ENCODE measurements around the gene NCBP3. TPM values are rescaled to one million over a fixed set of nuclear protein-coding genes. Genes with fewer than 3 reads are reported as not detected.

NCBP3 gene
- total and polyA plus RNA-seq, 2 donors (not counting 3 experiments of a cell fraction or from before 2014, with no cell fraction given), result 18.2 to 51.1 TPM

DNA sequence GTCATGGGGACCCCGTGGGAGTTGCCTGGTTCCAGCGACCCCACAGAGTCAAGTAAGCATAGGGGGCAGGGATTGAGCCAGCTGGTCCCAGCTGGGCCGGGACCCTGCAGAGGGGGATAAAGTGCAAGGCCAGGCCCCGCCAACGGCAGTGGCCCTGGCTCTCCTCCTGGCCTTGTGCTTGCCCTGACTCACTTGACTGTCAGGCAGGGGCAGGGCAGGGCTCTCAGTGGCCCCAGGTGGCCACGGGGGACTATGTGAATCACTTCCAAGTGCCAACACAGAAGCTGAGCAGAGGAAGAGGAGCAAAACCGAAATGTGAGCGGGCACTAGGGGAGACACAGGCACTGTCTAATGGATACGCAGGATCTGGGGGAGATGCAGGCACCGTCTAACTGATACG is 21.6 kb upstream of the NCBP3 start:
- no peaks in the 10 kb centered on the region for H4K20me1 ChIP-seq (replicated peaks; ENCODE audit: control insufficient read depth, extremely low read depth, insufficient read depth, low read length)
- no peaks in the 10 kb centered on the region for H3K27me3 ChIP-seq (ENCODE audit: control insufficient read depth in 2 of 2, insufficient read depth in 2 of 2, low read length in 2 of 2)
- no peak overlapping the region for H3K4me3 ChIP-seq (replicated peaks in 1 of 3; ENCODE audit: insufficient read depth in 1 of 3, low read depth in 1 of 3, low read length in 3 of 3)
- DNase-seq (ENCODE audit: low read depth, low spot score) (no peak), FAIRE-seq (no peak)
- no peaks in the 10 kb centered on the region for H3K9me3 ChIP-seq (replicated peaks; ENCODE audit: control insufficient read depth, insufficient read depth, low read length)
- no peak overlapping the region for H3K27ac ChIP-seq (ENCODE audit: insufficient read depth, low read depth, low read length)
- no peaks in the 10 kb centered on the region for H3K36me3 ChIP-seq (ENCODE audit: control insufficient read depth in 2 of 2, extremely low read depth in 1 of 2, insufficient read depth in 2 of 2, low read length in 2 of 2)
- BruUV-seq (replicated peaks), result no TSS peak
- H3K79me2 ChIP-seq (ENCODE audit: control insufficient read depth, insufficient read depth, low read length), result no peaks in the 10 kb centered on the region
- POLR2A ChIA-PET, result no interaction called here
- H3K9ac ChIP-seq (replicated peaks; ENCODE audit: extremely low read depth, insufficient read depth, low read length), result no peak overlapping the region
- no peak for TF ChIP-seq MYC (IDR thresholded peaks at IDR 0.05; ENCODE audit: low read depth, low read length)
- no peak for TF ChIP-seq POLR2A (IDR thresholded peaks at IDR 0.05; ENCODE audit: low read depth, low read length)
- no peak for TF ChIP-seq FOS (IDR thresholded peaks at IDR 0.05; ENCODE audit: borderline replicate concordance, insufficient read depth, low read length)
- no peak for TF ChIP-seq POLR2AphosphoS5 (IDR thresholded peaks at IDR 0.05; ENCODE audit: insufficient read depth, low read depth, low read length)
- no peak for TF ChIP-seq EZH2 (IDR thresholded peaks at IDR 0.05; ENCODE audit: borderline replicate concordance, low read depth, low read length, severe bottlenecking)
- TF ChIP-seq GATA2 (IDR thresholded peaks at IDR 0.05; ENCODE audit: insufficient read depth, insufficient read length, low read depth, low read length), result no peak
- TF ChIP-seq, protein P1, sequence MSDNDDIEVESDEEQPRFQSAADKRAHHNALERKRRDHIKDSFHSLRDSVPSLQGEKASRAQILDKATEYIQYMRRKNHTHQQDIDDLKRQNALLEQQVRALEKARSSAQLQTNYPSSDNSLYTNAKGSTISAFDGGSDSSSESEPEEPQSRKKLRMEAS (IDR thresholded peaks at IDR 0.05; ENCODE audit: insufficient read depth, insufficient read length), result no peak
- TF ChIP-seq, protein P2, sequence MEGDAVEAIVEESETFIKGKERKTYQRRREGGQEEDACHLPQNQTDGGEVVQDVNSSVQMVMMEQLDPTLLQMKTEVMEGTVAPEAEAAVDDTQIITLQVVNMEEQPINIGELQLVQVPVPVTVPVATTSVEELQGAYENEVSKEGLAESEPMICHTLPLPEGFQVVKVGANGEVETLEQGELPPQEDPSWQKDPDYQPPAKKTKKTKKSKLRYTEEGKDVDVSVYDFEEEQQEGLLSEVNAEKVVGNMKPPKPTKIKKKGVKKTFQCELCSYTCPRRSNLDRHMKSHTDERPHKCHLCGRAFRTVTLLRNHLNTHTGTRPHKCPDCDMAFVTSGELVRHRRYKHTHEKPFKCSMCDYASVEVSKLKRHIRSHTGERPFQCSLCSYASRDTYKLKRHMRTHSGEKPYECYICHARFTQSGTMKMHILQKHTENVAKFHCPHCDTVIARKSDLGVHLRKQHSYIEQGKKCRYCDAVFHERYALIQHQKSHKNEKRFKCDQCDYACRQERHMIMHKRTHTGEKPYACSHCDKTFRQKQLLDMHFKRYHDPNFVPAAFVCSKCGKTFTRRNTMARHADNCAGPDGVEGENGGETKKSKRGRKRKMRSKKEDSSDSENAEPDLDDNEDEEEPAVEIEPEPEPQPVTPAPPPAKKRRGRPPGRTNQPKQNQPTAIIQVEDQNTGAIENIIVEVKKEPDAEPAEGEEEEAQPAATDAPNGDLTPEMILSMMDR (IDR thresholded peaks at IDR 0.05; ENCODE audit: extremely low read depth in 1 of 2, insufficient read depth in 1 of 2, low read depth in 1 of 2, low read length in 2 of 2), result no peak
- TF ChIP-seq JUN (IDR thresholded peaks at IDR 0.05; ENCODE audit: borderline replicate concordance, insufficient read depth, insufficient read length, low read depth), result no peak
- CTCF ChIA-PET, result no interaction called here
- dilution Hi-C loops (cut with MboI; ENCODE audit: extremely low pct_ligation_motif_present, low sequenced_read_pairs), result no loop called here
- H2AFZ ChIP-seq (ENCODE audit: low read depth, low read length), result no peak overlapping the region
- no peaks in the 10 kb centered on the region for H3K9me1 ChIP-seq (replicated peaks; ENCODE audit: control insufficient read depth, extremely low read depth, insufficient read depth, low read length)
- peaks cover 5% of the 10 kb centered on the region for H3K4me1 ChIP-seq (ENCODE audit: control insufficient read depth, extremely low read depth, insufficient read depth, low read length)
- H3K4me2 ChIP-seq (ENCODE audit: insufficient read depth, low read length), result no peak overlapping the region
- intact Hi-C loops (cut with micrococcal nuclease), result no loop called here

Data from endothelial cell of umbilical vein (primary cell).